H1 (cell line): ENCODE data around the gene ABHD16A.

ENCODE experiments used
- ATF3 ChIP-seq: IDR thresholded peaks from 2 replicates; pipeline ENCODE4 v1.6.1; 2011; ENCODE audit warnings: low read depth, mild to moderate bottlenecking, low read length; ENCODE audit not compliant: insufficient read depth
- CEBPB ChIP-seq: IDR thresholded peaks from 2 replicates; pipeline ENCODE4 v1.6.1; 2012; ENCODE audit warnings: low read depth, low read length
- CTCF ChIP-seq, 3 experiments: IDR thresholded peaks; 1 replicate in 2 of 3; 2 replicates in 1 of 3; pipeline versions ENCODE4 v1.5.1 to v1.6.1; 2011; ENCODE audit warnings: low read length in 3 of 3, mild to moderate bottlenecking in 3 of 3, inconsistent platforms in 2 of 3, low read depth in 1 of 3, moderate library complexity in 1 of 3; ENCODE audit not compliant: insufficient read depth in 1 of 3; ENCODE audit errors: control extremely low read depth in 1 of 3
- JUND ChIP-seq: IDR thresholded peaks from 2 replicates; pipeline ENCODE4 v1.6.1; 2011; ENCODE audit warnings: mild to moderate bottlenecking, improper control_type of control experiment, low read length
- POLR2A ChIP-seq, 2 experiments: IDR thresholded peaks; 1 replicate in 1 of 2; 2 replicates in 1 of 2; pipeline ENCODE4 v1.6.1; 2011; ENCODE audit warnings: low read depth in 2 of 2, low read length in 2 of 2, mild to moderate bottlenecking in 2 of 2; ENCODE audit errors: control extremely low read depth in 1 of 2
- SIN3A ChIP-seq, 2 experiments: IDR thresholded peaks in 1 of 2; conservative IDR thresholded peaks in 1 of 2; 2 replicates each; pipeline ENCODE4 v1.6.1; 2011 to 2012; ENCODE audit warnings: low read length in 2 of 2, improper control_type of control experiment in 1 of 2, low read depth in 1 of 2, mild to moderate bottlenecking in 1 of 2
- TAF1 ChIP-seq: IDR thresholded peaks from 2 replicates; pipeline ENCODE4 v1.6.1; 2011; ENCODE audit warnings: mild to moderate bottlenecking, low read depth, low read length

- TF ChIP-seq TAF1 (no peak), CTCF (IDR thresholded peaks at IDR 0.05; ENCODE audit: control extremely low read depth in 1 of 3, insufficient read depth in 1 of 3, low read depth in 1 of 3, low read length in 3 of 3) (no peak), ATF3 (no peak), POLR2A (IDR thresholded peaks at IDR 0.05; ENCODE audit: control extremely low read depth in 1 of 2, low read depth in 2 of 2, low read length in 2 of 2) (no peak), SIN3A (conservative IDR thresholded peaks at IDR 0.05 in 1 of 2, IDR thresholded peaks at IDR 0.05 in 1 of 2; ENCODE audit: low read depth in 1 of 2, low read length in 2 of 2) (no peak), CEBPB (no peak), JUND (no peak)
Measured at GRCh38 chr6:31639449-31639861, 63.7 kb downstream of the ABHD16A start.
